NCI-H2196 (cell line): ENCODE data around the gene POU3F2.

Experiments
- DNase-seq: peaks from one replicate; lab custom pipeline; 2025; ENCODE audit not compliant: unreplicated experiment; lab: John Stamatoyannopoulos, UW

The POU3F2 gene

DNA sequence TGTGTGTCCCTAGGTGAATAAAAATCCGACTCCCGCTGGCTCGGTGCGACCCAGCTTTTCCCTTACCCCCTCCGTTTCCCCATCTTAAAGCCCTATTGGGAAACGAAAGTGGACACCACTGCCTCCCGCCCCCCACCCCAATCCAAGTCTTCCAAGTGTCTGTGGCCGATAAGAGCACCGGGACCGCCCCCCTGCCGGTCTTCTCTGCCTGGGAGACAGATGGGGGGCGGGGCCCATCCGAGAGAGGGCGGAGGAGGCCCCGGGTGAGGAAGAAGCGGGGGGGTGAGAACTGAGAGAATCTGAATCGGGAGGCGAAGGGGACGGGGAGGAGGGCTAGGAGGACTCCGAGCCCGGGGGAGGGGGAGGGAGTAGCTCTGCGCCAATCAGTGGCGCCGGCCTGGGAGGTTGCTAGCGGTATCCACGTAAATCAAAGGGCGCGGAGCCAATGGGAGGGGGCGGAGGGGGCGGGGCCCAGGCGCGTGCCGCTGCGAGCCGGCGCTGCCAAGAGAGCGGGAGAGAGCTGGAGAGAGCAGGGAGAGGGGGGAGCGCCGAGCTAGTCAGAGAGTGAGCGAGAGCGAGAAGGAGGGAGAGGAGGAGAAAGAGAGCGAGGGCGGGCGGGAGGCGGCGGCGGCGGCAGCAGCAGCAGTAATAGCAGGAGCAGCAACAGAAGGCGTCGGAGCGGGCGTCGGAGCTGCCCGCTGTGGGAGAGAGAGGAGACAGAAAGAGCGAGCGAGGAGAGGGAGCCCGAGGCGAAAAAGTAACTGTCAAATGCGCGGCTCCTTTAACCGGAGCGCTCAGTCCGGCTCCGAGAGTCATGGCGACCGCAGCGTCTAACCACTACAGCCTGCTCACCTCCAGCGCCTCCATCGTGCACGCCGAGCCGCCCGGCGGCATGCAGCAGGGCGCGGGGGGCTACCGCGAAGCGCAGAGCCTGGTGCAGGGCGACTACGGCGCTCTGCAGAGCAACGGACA is at the start of gene POU3F2:
POU3F2 (plus strand) TSS at position 515 of the 972 bp plus-strand sequence; CDS start at position 815, 300 bp downstream.
- peak; percentile 92 for DNase-seq

DNA sequence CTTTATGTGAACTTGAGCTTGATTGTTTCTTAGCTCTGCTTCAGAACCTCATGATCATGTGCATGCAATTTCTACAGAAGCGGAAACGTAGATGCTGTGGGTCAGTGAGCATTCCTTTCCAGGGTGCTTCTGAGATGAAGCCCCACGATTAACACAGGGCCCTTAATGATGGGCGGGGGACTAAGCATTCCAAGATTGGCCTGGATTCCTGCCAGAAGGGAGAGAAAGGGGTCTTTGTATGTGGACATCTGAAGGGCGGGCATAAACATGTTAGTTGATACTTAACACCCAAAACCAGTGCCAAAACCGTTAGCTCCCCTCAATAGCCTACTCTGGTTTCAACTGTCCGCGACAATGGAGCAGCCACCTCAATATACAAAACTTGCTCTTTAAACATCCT is 46.9 kb upstream of the POU3F2 start:
- DNase-seq: no peak

DNA sequence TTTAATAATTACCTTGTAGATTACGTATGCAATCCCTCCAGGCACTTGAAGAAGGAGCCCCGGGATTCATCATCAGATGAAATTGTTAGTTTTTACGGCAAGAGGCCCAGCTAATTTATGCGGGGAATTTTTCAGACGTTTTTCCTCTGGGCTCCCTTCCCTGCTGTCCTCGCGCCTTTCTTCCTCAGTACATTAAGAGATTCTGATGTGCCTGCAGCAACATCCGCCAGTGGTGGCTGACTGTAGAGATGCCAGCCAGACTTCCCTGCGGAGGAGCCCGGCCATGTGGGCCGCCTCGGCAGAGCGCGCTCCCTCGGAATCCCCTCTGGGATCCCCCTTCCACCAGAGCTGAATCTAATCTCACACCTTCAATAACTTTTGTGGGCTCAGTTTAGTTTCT is 46.4 kb upstream of the POU3F2 start:
- DNase-seq: no peak

DNA sequence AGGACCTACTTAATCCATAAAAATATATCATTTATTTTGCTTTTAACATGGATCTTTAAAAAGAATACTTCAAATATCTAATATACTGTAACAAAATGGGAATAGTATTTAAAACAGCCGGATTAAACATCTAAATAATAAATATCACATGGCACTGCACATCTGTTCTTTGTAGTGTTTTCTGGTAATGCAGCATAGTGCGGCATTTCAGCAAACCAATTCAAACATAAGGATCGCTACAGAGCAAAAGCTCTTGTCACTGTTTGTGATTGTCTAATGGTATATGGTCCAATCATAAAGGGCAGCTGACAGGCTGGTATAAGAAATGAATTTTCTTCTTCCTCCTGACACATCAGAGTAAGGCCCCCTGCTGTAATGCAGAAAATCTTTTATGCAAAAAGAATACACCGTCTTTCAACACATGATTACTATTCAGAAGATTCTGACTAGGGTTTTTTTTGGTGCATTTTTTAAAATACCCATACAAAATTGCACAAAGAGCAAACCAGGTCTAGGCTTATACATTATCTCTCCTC is 40.0 kb upstream of the POU3F2 start:
- no peak for DNase-seq

DNA sequence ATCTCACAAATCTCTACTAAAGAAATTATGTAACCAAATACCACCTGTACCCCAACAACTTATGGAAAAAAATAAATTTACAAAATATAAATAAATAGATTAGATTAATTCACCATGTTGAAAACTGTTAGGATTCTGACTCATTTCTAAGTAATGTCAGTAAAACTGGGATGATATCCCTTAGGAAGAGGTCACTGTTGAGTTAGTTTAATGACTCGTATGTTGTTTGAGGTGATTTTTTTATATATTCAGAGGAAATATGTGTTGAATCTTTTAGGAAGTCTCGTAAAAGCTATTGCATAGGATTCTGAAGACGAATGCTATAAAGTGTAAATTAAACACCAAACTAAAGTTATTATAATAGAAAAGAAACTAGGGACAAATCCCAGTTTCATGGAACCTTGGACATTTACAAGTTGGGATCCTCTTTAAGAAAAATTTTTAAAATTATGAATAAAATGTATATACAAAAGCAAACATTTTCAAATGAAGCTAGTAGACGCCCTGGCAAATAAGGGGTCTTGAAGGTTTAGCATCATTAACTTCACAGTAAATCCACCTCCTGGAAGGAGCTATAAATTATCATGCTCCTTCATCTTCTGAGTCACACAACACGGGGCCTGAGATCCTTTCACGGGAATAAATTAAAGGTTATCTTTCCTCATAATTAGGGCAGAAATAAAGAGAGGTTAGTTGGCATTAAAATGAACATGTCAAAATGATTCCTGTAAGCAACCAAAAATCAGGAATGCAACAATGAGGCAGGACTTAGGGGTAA is 37.0 kb upstream of the POU3F2 start:
- DNase-seq: no peak

DNA sequence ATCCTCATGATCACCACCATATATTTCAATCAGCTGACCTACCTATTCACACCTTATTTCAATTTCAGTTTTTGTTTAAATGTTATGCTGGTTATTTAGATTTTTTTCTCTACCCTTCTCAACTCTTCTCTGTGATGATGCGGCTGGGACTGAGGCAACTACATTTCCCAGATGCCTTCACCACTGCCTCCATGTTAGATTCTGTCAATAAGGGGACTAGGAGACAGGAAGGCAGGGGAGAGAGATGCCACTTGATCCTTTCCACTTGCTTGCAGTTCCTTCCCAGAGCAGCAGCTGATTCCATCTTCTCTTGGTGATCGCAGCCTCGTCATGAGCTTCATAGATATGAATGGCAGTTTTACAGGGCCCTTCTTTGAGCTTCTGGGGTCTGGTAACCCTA is 33.5 kb upstream of the POU3F2 start:
- no peak for DNase-seq

DNA sequence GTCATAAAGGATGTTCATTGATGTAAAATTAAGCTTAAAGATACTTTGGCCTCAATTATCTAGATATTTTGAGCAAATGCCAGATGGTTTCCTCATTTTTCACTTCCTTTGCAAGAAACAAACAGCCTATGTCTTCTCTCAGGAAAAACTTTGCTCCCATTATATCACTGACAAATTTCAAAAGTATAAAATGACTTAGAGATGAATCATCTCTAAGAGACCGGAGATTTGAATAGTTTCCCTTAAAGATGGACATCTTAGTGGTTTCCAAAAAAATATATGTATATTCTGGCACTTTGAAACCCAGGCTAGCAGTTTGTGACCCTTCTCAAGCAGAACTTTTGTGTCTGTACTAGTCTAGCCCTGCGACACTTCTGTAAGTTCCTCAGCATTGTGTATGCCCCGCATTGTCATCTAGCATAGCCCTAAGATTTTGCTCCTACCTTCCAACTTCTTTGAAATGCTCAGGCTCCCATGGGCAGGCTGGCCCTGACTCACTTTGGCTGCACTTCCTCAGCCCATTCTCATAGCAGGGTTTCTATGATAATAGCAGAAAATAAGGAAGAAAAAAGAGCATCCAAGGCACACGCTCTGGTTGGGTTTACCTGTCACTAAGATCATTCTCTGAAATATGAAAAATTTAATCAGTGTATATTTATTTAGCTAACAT is 25.7 kb upstream of the POU3F2 start:
- no peak for DNase-seq

DNA sequence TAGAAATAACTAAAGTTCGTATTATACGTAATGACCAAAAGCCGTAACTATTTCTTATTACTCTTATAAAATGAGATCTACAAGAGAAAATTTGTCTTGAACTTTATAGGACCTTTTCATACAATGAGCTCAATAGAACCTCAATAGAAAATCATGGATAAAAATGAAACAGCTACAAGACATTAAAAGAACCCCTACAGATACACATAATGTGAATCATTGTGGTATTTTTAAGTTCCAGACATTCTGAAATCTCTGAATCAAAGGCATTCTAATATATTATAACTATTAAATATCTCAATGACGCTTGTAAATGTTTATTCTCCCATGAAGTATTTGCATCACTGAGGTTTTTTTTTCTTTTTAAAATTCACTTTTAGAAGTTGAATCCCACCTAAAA is 22.2 kb upstream of the POU3F2 start:
- DNase-seq: no peak

DNA sequence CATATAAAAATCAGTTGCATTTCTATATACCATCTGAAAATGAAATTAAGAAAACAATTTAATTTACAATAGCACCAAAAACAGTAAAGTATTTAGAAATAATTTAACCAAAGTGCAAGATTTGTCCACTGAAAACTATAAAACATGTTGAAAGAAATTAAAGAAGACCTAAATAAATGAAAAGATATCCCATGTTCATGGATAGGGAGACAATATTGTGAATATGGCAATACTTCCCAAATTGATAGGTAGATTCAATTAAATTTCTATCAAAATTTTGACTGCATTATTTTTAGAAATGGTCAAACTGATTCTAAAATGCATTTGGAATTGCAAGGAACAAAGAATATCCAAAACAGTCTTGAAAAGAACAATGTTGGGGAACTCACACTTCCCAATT is 17.6 kb upstream of the POU3F2 start:
- no peak for DNase-seq

DNA sequence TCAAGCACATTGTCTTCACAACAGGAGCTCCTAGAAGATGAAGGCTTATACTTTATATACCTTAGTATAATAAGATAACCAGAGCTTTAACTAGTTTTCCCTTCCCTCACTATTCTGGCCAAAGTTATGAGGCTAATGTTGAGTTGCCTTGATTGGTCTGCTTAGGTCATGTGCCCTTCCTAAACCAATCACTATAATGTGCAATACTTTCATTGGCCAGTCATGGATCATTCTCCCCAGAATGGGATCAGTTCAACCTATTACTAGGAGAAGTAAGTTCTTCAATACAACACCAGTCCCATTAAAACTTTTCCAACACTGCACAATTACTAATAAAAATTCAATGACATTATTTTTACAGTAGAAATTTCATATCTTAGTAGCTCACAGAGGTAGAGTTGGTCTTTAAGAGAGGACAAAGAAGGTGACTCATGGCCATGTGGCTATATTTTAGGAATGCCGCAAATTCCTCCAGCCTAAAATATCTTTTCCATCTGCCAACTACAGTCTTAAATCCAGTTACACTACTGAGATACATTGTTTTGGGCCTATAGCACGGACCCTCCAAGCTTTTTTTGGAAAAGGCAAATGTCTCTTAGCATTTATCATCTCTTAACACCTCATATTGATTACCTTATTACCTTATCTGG is 12.5 kb upstream of the POU3F2 start:
- no peak for DNase-seq

DNA sequence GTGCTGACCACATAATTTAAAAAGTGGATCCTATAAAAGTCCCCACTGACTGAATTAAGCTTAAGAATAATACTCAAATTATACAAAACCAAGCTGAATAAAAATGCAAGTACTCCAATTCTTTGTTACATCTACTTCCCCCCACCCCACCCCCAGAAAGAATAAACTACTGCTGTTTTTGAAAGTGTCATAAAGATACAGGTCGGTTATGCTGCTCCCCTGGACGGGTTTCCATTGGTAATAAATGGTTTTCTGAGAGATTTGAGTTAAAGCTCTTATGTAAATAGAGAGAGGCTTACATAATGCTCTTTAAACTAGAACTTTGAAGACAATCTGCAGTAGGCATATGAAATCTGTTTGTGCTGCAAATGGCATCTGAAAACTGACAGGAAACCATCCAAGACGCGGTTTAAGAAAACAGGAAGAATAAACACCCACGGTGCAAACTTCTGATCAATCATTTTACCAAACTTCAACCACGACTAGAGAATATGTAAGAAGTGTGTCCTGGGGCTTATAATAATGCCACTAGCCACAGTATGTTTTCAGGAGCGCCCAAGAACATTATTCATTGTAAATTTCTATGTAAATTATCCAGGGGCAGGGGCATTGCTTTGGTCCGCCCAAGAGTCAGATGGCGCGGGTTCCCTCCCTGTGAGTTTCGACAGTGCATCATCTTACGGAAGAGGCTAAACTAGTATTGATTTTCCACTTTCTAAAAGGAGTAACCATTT is 10.8 kb upstream of the POU3F2 start:
- no peak for DNase-seq

DNA sequence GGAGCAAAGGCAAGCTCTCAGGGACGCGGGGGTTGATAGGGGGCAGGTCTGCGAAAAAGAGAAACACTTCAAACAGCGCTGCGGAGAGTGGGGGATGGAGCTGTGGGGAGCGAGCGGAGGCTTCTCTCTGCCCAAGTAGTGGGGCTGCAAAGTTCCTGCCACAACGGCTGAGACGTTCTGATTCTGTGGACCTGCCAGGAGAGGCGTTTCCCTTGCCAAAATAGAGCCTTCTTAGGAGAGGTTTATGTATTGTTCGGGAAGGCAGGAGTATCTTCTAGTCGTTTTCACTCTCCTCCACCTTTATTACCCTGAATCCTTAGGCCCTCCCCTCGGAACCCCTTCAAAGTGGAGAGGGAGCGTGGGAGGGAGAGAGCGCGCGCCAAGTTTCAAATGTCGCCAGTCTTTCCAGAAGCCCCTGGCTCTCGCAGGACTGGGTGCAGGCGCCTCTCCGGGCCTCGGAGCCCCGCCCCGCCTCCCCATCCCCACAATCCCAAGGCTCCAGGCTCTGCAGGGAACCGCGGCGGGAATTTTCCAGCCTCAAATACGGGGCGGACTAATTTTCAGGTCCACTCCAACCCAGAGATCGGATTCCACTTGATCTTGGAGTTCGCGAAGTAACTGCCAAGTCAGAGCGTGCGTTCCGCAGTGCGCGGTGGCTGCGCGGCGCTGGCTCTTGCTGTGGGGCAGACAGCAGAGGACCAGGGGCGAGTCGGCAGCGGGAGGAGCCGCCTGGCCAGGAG is 10.0 kb upstream of the POU3F2 start:
- no peak for DNase-seq

DNA sequence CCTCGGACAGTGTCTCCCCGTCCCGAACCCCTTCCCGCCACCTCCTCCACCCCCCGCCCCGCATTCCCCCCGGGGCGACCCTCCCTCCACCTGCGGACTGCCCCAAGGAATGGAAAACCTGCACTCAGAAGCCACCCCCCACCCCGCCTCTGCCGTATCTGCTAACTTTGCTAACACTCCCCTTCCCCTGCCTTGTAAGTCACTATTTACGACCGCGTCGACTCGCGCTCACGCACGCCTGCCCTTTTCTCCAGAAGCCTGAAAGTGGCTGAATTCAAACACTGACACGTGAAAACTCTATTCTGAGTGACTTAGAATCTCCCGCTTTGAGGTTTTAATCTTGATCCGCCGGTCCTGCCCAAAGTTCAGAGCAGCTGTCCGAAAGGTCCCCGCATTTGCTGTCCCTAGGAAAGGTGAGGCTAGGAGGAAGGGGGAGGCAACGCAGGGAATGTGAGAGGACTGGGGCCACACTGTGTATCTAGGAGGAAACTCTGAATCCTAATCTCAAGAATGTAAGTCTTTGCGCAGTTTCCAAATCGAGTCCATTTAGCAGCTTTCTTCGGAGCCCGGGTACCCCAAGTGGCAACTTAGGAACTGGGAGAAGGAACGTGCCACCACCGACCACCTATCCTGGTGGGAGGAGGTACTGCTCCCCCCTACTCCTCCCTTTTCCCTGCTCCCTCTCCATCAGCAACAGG is 9.3 kb upstream of the POU3F2 start:
- DNase-seq: no peak

DNA sequence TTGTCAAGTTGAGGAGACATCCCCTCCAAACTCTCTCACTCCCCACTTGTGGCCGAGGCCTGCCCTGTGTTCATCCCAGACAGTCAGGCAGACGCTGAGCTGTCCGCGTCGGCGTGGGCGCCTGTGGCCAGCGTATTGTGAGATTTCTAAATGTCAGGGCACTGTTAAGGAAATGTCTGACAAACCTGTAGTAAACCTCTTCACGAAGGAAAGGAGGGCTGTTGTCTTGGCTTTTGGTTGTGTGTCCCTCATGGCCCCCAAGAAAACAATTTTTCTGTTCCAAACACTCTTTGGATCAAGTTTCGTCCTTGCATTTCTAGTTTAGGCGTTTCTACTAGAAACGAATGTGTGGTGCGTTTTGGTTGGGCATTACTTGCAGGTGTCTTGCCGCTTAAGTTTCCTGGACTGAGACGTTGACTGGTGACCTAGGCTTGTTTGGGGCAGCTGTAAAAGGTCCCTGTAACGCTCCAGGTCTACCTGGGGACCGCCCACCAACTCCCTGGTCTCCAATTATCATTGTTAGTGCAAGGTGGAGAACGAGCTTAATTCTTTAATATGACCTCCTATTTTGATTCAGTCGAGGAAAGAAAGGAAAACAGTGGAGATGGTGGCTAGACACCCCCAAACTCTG is 8.7 kb upstream of the POU3F2 start:
- DNase-seq: no peak

DNA sequence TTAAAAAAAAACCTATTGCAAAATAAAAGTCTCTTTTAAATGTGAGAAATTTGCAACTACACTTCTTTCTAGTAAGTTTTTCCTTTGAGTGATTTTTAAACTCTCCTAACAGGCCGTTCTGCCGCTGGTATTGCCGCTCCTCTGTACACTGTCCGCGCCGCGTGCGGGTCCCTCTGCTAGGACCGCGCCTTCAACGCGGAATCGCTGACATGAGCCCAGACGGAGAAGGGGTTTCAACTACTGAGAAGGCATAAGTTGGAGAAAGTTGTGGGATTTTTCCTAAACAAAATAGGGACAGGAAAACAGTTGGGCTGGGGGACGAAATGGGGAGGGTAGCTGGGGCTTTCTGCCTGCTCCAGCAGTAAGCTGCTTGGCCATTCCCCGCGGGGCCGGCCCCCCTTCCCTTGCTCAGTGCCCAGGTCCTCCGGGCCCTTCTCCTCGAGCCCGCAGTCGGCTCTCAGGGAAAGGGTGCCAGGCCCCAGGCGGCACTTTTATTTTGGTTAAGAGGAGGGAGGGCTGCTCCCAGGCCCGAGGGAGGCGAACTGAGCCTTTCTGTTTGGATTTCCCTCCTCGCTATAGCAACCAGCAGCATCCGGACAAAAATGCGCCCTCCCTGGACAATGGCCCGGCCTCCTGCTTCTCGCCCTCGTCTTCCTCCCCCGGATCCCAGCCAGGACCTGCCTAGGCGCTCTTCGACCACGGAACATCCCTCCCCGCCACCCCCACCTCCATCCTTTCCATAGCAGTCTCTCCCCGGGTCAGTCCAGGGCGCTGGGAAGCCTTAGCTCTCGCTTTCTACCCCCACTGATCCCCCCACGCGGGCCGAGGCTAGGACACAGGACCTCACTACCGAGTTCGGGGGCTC is 6.8 kb upstream of the POU3F2 start:
- DNase-seq: peak; percentile 2

DNA sequence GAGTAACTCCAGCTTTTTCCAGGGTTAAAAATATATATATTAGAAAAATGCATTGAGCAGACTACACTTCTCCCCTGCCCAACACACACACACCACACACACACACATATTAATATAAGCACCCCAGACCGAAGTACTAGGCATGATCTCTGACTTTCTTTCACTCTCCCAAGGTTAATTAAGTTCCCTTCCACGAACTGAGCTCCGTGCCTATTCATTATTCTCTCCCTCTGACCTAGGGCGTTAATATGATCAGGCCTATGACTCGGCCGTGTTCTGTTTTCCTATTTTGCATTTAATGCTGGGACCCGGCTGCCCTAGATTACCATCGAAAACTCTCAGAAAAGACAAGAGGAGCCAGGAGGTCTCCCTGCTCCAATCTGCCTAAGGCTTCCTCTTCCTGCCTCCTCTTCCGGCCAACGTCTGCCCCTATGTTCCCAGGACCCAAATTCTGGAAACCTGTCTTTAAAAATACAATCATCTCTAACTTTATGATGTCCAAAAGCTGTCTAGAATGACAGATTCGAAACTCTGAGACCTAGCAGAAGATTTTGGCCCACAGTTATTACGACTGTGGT is 6.1 kb upstream of the POU3F2 start:
- DNase-seq: no peak

DNA sequence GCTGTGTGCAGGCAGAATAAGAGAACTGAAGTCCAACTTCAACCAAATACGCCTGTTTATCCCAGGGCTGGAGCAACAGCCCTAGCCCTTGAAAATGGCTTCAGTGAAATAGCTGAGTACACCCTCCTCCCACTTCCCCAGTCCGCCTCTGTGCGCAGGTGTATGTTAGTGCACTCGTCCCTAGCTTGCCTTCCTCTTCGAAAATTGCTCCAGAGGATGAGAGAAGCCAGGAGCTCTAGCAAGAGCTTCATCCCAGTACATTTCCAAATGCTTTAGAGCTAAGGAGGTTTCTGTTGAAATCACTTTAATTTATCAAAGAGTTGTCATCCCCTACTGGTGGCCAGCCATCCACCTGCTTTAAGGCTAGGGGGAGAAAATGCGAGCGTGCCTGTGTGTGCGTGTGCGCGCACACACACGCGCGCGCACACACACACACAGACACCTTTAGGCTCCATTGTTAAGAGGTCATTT is 5.4 kb upstream of the POU3F2 start:
- peak; percentile 37 for DNase-seq
